Upper lobe of right lung (tissue), 1 donor: ENCODE measurements around the gene NPLOC4. TPM values are rescaled to one million over a fixed set of nuclear protein-coding genes. Genes with fewer than 3 reads are reported as not detected.
A peak's percentile ranks its signal among the peaks of the same experiment; 100 is the strongest.
"Not testable (repeated sequence)": the region's sequence is repeated elsewhere in the genome, so short reads cannot be mapped to it uniquely, and the experiment has no call there.

Source experiments
- ATAC-seq: fragments of 200-7000 bp; cut with Tn5 transposase; one replicate; pipeline ENCODE4 v1.9.1; 2020; ENCODE audit warnings: mild to moderate bottlenecking, moderate library complexity
- DNase-seq: peaks from one replicate; pipeline ENCODE4 v3.0.0-alpha.2; 2020
- H3K27ac ChIP-seq: fragments of 200-600 bp; one replicate; pipeline ENCODE4 v1.8.0; 2022
- H3K27me3 ChIP-seq: fragments of 200-600 bp; one replicate; pipeline ENCODE4 v1.8.0; 2022; ENCODE audit warnings: mild to moderate bottlenecking
- H3K36me3 ChIP-seq: fragments of 200-600 bp; one replicate; pipeline ENCODE4 v1.8.0; 2022
- H3K4me1 ChIP-seq: fragments of 200-600 bp; one replicate; pipeline ENCODE4 v1.8.0; 2022
- H3K4me3 ChIP-seq: fragments of 200-600 bp; one replicate; pipeline ENCODE4 v1.8.0; 2022; ENCODE audit warnings: mild to moderate bottlenecking
- H3K9me3 ChIP-seq: fragments of 200-600 bp; one replicate; pipeline ENCODE4 v1.8.0; 2022
- CTCF ChIP-seq: fragments of 200-600 bp; IDR thresholded peaks from one replicate; pipeline ENCODE4 v1.8.0; 2022; ENCODE audit warnings: antibody characterized with exemption
- intact Hi-C: fragments of 100-400 bp; cut with DNase I; formaldehyde crosslinking; loops from one replicate; pipeline ENCODE4 v1.11.0; 2022
- total RNA-seq: library from RNA; stranded (reverse); fragmentation: NEBNext Ultra II Directional; extraction: Animal tissue kit (Norgen Biotek cat#: 25700); gene quantifications from one replicate; pipeline ENCODE4 v1.2.1, GENCODE V29; 2021
- donor health status: DM: no; HTN: yes; CAD: no; lungs with severe emphysema.

The NPLOC4 gene
- total RNA-seq, 1 donor from 2014 or later: 93.6 TPM

DNA sequence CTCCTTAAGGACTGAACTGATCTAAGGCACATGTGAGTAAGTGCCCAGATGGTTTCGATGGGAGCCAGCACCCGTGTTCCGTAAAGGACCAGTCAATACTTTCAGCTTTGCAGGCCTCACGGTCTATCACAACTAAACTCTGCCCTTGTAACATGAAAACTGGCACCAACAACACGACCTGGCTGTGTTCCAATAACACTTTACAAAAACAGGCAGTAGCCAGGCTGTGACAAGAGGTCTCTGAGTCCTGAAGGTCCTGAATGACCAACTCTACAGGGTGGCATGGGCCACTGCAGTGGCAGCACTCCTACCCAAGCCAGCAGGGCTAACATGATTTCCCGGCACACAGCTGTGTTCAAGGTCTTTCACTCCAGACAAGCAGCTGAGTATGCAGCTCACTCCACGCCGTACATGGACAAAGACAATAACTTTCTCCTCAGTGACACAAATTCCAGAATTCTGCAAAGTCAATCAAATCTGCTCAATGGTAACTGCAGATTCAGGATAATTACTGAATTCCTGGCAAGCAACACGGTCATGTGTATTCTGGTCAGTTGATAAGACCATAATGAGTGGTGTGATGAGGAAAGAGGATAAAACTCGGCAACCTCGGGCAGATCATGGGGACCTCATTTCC is 15.3 kb downstream of the NPLOC4 start:
- intact Hi-C loops: no loop called here
- peaks cover 7% of the 10 kb centered on the region for H3K4me1 ChIP-seq
- H3K27ac ChIP-seq: no peak overlapping the region
- H3K36me3 ChIP-seq: peaks cover 80% of the 10 kb centered on the region
- no peak for TF ChIP-seq CTCF
- H3K4me3 ChIP-seq: no peak overlapping the region
- H3K27me3 ChIP-seq: no peaks in the 10 kb centered on the region
- DNase-seq (no peak), ATAC-seq (peak; percentile 65)
- no peaks in the 10 kb centered on the region for H3K9me3 ChIP-seq

GRCh38 chr17:81618307-81618706 is 18.6 kb downstream of the NPLOC4 start:
- intact Hi-C loops, DNase-seq, H3K4me3 ChIP-seq: not testable (repeated sequence)

DNA sequence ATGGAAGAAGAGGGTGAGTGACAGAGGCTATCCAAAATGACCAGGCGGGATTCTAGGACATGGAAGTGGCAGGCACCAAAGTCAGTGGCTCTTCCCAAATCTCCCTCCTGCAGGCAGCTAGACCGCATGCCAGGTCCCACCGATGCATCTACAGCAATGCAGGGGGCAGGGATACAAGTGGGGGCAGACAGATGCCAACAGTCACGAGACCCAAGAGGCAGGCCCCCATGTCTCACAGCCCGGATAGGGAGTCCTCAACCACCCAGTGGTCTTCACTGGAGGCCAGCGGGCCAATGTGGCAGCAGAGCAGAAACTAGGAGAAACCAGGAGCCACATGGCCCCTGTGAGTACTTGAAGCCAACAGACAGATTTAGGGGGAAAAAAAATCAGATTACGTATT is 20.0 kb downstream of the NPLOC4 start:
- ATAC-seq: no peak
- Histone ChIP-seq H3K4me1 (peaks cover 13% of the 10 kb centered on the region), H3K27me3 (no peaks in the 10 kb centered on the region), H3K36me3 (peaks cover 79% of the 10 kb centered on the region), H3K9me3 (no peaks in the 10 kb centered on the region), H3K27ac (no peak overlapping the region), H3K4me3 (no peak overlapping the region)
- intact Hi-C loops: no loop called here
- no peak for TF ChIP-seq CTCF
- no peak for DNase-seq

More at GRCh38 chr17:81618307-81618706, 18.6 kb downstream of the NPLOC4 start:
- H3K9me3 ChIP-seq, H3K27ac ChIP-seq, ATAC-seq, H3K27me3 ChIP-seq: not testable (repeated sequence)
- Histone ChIP-seq H3K36me3 (peaks cover 77% of the 10 kb centered on the region), H3K4me1 (peaks cover 17% of the 10 kb centered on the region)

- intact Hi-C loops: no loop called here
- no peak for DNase-seq
- Histone ChIP-seq H3K9me3 (no peaks in the 10 kb centered on the region), H3K4me1 (peaks cover 10% of the 10 kb centered on the region), H3K27ac (no peak overlapping the region), H3K4me3 (no peak overlapping the region), H3K36me3 (peaks cover 75% of the 10 kb centered on the region), H3K27me3 (no peaks in the 10 kb centered on the region)
- ATAC-seq: no peak
- TF ChIP-seq CTCF: no peak
Measured at GRCh38 chr17:81615401-81615930, 21.4 kb downstream of the NPLOC4 start.

DNA sequence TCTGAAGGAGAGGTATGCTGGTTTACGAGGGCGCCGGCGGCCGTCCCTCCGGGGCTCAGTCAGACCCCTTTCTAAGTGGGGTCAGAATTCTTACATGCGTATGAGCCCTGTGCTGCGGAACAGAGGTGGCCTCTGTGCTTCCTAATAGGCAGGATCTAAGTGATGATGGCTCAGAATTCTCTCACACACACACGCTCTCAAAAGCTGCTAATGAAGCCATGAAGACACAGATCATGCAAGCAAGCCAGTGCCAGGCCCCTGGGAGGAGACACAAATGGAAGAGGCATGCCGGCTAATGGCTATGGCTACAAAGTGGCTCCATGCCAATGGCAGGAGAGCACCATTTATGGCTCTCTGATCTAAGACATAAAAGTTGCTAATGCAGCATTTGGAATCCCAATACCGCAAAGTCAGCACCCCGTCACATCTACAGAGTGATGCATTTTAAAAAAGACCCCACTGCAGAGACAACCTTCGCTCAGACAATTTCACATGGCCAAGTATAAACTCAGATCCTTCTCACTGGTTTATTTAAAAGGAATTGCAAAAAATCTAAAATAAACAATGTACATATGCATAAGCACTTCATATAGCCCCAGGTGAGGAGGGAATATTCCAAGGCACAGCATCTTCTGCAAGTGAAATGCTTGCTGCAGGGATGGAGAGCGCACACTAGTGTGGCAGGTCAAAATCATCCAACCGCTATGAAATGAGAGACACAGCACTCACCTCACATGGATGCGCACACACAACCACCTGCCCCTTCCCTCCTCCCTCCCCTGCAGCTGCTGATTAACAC is 24.5 kb downstream of the NPLOC4 start:
- Histone ChIP-seq H3K9me3 (no peaks in the 10 kb centered on the region), H3K27ac (no peak overlapping the region), H3K4me3 (no peak overlapping the region), H3K4me1 (peaks cover 10% of the 10 kb centered on the region), H3K36me3 (peaks cover 92% of the 10 kb centered on the region), H3K27me3 (no peaks in the 10 kb centered on the region)
- TF ChIP-seq CTCF: no peak
- ATAC-seq (no peak), DNase-seq (no peak)
- intact Hi-C loops: no loop called here
